NCI-H187 treated with DMSO at 0.1 percent for 48 hours (cell line): ENCODE data around the gene CFL1.
A peak's percentile ranks its signal among the peaks of the same experiment; 100 is the strongest.

Experiments used
- DNase-seq: peaks from one replicate; lab custom pipeline; 2025; lab: John Stamatoyannopoulos, UW

Gene CFL1

DNA sequence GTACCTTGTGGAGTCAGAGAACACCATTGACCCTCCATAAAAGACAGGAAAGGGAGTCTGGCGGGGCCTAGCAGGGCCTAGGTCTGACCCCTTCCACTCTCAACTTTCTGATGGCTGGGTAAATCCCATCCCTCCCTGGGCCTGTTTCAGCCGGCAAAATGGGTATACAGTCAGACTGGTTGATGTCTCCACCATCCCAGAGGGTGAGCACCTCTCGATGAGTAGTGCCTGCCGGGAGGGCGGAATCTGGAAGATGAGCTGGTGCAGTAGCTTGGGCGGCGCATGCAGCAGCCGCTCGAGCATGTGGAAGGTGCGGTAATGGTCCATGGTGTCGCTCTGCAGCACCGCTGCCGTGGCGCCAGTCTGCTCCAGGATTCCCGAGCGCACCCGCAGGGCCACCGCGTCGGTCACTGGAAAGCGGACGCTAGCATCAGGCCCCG lies 29.8 kb upstream of the CFL1 start:
- DNase-seq = no peak

DNA sequence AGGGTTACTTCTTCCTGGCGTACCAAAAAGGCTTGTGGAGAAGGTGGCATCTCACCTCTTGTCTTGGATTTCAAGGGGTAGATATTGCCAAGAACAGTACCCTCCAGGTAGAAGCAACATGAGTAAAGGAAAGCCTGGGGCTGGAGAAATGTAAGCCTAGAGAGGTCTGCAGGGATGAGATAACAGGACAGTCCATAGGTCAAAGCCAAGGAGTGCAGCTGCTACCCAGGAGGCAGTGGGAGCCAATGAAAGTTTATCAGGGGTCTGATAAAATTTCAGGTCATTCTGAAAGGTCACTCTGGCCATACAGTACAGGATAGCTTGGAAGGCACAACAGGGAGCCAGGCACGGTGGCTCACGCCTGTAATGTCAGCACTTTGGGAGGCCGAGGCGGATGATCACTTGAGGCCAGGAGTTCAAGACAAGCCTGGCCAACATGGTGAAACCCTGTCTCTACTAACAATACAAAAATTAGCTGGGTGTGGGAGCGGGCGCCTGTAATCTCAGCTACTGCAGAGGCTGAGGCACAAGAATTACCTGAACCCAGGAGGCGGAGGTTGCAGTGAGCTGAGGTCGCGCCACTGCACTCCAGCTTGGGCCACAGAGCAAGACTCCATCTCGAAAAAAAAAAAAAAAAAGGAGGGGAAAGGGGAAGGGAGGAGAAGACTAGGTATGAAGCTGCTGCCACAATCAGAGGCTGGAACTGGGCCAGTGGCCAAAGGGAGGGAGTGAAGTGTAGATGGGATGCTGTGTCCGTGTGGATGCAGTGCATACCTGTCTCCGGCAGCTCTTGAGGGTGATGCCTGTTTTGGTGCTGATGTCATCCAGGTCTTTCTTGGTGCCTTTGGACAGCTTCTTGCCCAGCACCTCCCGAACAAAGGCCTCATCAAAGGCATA lies 29.1 kb upstream of the CFL1 start:
- no peak for DNase-seq

DNA sequence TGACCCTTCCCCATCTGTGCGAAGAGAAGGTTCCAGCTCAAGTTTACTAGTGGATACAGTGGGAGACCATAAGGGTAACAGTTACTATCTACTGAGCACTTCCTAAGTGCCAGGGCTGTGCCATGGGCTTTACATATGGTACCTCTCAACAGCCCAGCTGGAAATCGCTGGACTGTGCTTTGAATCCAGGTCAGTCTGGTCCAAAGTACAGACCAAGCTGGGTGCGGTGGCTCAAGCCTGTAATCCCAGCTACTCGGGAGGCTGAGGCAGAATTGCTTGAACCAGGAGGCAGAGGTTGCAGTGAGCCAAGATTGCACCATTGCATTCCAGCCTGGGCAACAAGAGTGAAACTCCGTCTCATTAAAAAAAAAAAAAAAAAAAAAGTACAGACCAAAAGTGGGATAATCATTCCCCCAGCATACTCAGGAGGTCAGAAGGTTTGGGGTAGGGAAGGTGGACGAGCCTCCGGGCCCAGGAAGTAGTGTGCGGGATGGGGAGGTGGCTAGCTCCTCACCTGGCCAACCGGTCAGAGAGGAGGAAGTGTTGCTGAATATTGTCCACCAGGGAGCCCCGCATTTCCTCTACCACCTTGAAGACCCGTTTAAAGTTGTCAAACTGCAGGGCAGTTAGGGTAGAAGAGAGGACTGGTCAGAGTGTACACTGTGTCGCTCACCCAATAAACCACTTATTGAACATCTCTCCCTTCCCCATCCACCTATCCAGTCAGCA lies 28.0 kb upstream of the CFL1 start:
- DNase-seq = no peak

DNA sequence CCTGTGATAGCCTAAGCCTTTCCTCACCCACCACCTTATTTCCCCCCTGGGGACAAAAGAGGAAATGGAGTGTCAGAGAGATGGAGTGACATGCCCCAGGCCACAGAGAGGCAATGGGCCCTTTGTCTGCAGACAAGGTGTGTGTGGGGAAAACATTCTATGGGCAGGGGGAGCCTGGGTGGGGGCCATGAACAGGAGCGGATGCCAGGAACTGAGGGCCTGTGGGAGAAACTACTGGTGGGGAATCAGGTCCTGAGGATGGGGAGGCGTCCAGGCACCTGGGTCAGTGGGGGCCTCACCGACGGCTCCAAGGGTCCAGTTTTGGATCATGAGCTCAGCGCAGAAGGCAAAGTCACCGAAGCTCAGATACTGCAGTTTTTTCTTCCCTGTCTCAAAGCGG lies 27.3 kb upstream of the CFL1 start:
- no peak for DNase-seq

DNA sequence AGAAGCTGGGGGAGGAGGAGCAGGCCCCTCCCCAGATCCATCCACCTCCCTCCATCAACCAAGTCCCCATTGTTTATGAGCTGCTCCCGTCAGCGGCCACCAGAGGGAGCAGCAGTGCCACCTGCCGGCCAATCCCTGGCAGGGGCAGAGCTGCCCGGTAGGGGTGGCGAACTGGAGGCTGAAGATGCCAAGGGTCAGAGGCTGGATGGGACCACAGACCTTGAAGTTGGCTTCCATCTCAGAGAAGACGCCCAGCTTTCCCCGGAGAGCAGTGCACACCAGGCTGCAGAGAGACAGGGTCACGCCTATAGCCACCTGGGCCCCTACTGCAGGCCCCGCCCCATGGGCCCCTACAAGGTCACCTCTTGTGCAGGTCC lies 26.7 kb upstream of the CFL1 start:
- no peak for DNase-seq

DNA sequence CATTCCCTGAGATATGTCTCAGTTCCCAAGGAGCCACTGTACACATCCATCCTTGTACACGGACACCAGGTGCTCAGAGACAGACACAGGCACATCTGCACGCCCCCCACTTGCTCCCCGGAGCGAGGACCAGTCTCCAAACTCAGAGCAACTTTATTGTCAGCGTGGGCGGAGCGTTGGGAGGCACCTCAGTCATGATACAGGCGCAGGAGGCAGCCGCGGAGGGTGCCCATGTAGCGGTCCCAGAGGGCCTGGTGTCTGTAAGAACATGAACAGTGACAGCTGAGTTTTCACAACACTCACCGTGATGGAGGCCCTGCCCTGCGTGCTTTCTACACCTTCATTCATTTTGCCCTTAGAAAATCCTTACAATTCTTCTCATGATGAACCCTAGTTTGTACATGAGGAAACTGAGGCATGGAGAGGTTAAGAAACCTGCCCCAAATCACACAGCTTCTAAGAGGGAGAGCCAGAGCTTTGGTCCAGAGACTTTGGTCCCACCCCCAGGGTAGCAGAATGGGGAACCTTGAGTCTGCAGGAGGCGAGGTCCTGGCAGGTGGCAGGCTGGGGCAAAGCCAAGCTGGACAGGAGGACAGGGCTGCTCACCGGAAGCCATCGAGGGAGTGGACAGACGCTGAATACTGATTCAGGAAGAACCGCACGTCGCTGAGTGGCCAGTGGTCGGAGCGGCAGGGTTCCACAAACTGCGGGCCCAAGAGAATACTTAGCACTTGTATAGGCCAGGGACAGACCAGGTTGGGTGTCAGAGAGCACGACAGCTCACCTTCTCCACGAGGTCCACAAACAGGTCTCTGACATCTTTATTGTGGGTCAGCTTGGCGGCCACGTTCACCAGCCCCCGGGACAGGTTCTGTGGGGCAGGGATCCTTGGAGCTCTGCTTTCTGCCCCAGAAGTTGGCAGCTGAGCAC lies 26.1 kb upstream of the CFL1 start:
- DNase-seq = no peak

DNA sequence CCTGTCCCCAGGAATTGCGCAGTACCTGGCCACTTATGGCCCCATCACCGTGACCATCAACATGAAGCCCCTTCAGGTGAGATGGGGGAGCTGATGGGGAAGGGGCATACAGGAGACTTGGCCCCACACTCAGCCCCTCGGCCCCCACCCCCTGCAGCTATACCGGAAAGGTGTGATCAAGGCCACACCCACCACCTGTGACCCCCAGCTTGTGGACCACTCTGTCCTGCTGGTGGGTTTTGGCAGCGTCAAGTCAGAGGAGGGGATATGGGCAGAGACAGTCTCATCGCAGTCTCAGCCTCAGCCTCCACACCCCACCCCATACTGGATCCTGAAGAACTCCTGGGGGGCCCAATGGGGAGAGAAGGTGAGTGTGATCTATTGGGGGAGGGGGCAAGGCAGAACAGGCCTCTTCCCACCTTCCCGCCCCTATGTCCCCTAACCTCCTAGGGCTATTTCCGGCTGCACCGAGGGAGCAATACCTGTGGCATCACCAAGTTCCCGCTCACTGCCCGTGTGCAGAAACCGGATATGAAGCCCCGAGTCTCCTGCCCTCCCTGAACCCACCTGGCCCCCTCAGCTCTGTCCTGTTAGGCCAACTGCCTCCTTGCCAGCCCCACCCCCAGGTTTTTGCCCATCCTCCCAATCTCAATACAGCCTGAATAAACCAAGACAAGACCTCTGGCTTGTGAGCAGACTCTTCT lies 25.2 kb upstream of the CFL1 start:
- DNase-seq = no peak

DNA sequence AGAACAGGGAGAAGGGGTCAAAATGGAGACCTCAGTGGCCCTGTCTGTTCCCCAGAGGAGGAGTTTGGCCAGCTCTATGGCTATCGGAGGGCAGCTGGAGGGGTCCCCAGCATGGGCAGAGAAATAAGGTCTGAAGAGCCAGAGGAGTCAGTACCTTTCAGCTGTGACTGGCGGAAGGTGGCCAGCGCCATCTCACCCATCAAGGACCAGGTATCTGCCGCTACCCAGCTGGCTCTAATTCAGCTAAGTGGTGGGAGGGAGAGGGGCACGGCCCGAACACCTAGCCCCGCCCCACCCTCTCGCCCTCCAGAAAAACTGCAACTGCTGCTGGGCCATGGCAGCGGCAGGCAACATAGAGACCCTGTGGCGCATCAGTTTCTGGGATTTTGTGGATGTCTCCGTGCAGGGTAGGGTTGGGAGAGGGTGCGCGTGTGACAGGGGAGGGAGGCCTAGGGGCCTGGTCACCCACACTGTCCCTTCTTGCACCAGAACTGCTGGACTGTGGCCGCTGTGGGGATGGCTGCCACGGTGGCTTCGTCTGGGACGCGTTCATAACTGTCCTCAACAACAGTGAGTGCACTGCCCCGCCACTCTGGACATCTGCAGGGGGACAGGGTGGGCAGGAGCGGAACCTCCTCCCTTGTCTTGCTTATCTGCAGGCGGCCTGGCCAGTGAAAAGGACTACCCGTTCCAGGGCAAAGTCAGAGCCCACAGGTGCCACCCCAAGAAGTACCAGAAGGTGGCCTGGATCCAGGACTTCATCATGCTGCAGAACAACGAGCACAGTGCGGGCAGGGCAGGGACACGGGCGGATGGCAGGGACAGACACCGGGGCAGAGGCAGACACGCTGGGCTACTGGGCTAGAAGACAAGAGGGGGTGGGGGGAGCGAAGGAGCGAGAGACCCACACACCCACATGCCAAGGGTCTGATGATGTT lies 24.4 kb upstream of the CFL1 start:
- no peak for DNase-seq

DNA sequence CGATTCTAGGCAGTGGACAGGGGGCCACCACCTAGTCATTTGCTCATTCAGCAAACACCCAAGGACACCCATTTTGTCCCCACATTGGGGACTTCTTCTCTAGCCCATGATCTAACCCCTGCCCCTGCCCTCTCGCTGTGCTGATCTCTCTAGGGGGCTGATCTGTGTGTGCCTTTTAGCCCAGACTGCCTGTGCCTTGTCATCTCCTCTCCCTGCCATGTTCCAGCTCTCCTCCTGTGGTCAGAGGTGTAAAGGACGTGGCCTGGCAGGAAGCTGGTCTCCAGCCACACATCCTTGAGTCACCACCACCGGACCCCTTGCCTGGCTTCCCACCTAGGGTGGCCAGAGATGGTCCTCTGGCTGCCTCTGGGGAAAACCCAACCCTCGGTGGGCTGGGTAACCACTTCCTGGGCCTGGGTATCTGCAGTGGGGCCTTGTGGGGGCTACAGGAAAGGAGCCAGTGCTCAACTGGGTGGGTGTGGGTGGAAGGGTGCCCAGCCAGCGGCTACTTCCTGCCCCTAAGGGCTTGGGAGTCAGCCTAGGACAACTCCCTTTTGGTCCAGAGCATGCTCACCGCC lies 23.0 kb upstream of the CFL1 start:
- DNase-seq = no peak

DNA sequence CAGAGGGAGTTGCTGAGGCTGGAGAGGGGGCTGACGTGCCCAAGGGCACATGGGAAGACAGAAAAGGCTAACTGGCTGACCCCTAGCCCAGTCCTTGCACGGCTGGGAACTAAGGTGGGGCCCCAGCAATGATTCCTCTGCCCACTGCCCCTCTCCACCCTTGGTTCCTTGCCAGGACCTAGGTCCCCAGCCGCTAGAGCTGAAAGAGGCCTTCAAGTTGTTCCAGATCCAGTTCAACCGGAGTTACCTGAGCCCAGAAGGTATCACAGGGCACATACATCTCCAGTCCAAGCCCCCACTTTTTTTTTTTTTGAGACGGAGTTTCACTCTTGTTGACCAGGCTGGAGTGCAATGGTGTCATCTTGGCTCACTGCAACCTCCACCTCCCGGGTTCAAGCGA lies 22.0 kb upstream of the CFL1 start:
- DNase-seq = no peak

DNA sequence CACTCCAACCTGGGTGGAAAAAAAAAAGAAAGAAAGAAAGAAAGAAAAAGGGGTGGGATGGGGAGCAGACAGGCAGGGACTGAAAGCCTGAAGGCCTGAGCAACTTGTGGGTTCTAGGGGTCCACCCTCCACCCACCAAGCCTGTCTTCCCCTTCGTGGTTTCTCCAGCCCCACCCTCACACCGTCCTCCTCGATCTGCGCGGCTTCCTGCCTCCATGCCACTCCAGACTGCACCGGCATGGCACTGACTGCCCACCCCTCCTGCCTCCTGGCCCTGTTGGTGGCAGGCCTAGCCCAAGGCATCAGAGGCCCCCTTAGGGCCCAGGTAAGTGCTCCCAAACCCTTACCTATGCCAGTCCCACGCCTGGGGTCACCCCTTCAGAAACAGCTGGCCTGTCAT lies 21.6 kb upstream of the CFL1 start, which contains the start of gene CTSW:
TSS of gene CTSW (plus strand) at position 221 of the 400 bp plus-strand sequence. CDS start at position 239, 18 bp downstream.
- DNase-seq = no peak

DNA sequence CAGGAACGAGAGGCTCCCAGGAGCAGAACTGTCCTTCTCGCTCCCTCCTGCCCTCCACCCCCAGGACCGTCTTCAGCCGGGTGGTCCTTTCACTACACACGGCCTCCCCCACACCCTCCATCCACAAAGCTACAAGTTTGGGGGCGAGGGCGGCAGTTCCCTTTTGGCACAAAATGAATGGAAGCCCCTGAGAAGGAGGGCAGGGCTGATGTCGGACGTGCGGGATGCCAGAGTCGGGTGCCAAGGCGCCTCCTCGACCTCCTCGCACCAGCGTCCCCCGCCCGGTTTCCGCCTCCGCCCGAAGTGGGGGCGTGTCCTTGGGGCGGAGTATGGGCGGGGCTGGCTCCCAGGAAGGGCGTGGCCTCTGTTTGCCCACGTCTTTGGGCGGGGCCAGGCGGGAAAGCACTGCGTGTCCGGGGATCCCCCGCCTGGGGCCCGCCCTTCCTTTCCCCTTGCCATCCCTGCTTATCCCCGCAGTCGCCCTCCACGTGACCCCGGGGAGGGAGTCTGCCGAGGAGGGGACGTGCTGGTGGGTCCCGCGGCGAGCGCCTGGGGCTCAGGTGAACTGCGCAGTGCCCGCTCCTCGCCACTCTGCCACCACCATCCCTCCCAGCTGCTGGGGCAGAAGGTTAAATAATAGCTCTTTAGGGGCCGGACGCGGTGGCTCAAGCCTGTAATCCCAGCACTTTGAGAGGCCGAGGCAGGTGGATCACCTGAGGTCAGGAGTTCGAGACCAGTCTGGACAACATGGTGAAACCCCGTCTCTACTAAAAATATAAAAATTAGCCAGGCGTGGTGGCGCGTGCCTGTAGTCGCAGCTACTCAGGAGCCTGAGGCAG lies 15.6 kb upstream of the CFL1 start:
- peak; percentile 34 for DNase-seq

DNA sequence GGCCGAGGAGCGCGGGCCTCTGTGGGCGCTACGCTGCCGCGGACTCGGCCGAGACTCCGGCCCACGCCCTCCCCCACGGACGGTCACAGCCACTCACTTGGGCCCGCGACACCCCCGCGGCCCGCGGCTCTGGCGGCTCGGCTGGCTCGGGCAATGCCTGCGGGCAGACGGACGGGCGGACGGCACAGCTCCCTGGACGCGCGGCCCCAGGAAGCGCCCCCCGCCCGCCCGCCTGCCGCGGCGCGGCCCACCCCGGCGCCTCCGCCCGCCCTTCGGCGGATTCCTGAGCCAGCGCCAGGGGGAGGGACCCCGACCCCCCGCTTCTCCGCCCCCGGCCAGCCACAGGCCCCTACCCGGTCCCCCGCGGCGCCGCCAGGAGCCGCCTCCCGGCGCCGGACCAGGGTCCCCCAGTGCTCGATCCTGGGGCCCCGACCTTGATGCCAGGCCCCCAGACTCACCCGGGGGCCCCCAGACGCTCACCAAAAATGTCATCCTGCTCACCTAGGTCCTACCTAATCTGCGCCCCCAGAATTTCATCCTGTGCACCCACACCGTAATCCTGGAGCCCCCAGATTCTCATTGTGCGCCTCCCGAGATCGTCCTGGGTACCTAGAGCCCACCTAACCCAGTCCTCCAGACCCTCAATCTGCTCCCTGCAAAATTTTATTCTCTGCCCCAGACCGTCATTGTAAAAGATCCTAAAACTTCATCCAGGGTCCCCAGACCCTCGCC lies 14.8 kb upstream of the CFL1 start, which contains the start of gene EFEMP2:
TSS of gene EFEMP2 (minus strand) at position 215 of the 732 bp plus-strand sequence. CDS start 446 bp downstream, outside the sequence.
- DNase-seq = no peak

DNA sequence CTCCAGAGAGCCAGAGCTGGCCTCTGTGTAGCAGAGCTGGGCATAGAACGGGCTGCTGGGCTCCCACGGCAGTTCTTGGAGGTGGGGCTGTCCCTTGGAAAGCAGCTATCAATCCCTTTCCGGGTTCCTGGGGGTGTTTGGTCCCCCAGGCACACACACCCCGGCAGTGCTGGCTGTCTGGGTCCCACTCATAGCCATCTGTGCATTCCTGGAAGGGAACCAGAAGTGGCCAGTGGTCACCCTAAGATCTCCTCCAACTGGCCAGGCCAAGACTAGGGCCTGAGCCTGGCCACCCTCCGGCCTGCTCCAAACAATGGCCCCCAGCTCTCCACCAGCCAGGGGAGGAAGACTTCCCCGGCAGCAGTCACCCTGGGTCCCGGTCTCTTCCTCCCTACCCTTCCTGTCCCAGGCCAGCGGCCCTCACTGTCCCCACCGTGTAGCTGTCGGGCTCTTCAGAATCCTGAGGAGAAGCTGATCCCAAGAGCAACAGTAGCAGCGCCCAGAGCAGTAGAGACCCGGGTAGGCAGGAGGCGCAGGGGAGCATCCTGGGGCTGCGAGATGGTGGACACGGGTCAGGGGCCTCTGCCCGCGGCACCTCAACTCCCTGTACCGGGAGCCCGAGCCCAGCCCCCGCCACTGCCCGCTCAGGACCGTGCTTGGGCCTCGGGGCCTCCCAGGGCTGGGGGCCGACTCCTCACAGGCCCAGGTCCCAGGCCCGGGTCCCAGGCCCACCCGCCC lies 14.0 kb upstream of the CFL1 start:
- no peak for DNase-seq

DNA sequence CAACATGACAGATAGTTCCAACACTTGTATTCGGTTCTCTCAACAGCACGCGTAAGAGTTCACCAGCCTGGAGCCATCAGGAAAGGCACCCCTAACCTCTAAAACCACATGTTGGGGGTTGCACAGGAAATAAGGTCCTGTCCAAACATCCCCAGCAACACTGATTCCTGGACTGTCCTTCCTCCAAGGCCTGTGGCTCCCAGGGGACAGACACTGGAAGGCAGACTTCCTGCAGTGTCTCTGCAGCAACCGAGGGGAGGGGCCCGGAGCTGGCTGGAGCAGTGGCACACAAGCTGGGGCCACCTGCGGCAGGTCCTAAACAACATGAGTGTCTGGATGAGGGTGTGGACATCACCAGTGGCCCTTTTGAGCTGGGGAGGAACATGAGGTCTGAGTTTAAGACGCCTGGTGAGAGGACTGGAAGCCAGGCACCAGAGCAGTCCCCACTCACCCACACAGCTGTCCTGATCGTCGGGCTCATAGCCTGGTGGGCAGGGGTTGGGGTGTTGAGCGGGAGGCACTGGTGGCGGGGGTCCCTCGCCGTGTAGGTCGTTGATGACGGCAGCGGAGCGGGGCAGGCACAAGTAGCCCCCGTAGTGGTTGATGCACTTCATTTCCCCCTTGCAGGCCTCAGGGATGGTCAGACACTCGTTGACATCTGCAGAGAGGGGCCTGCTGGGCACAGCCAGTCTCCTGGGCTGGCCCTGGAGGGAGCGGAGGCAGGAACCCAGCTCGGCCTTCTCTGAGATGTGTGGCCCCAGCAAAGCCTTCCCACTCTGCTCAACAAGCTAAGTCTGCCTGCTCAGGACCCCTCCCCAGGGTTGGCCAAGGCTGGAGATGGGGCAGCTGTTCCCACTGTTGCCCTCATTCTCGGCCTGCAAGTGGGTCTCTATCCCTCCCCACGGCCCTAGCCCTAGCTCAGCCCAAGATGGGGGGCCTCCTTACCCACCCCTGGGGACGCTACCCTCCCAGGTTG lies 13.0 kb upstream of the CFL1 start:
- no peak for DNase-seq

DNA sequence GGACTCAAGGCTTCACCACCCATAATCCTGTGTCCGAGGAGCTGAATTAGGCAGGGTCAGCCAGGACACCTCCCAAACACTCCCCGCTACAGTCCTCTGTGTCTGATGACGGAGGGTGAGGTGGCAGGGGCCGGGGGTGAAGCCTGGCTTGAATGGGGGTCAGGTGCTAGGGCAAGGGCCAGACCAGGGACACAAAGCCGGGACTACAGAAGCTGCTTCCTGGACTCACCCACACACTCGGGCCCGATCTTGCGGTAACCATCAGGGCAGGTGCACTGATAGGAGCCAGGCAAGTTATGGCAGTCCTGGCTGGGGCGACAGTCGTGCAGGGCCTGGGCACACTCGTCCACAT lies 12.3 kb upstream of the CFL1 start:
- no peak for DNase-seq
